Mesenchymal stem cell (in vitro differentiated cells and primary cell): ENCODE measurements around the gene C16orf96.

ENCODE experiments used
- DNase-seq: peaks from one replicate; pipeline ENCODE4 v3.0.0-alpha.2; 2013
- H2AFZ ChIP-seq: one replicate; pipeline ENCODE4 v1.6.1; 2013; ENCODE audit warnings: low read depth, mild to moderate bottlenecking, control low read depth, inconsistent platforms, low read length, moderate library complexity
- H2AK5ac ChIP-seq: 2 replicates; pipeline ENCODE4 v1.6.1; 2013; ENCODE audit warnings: low read length, moderate library complexity, mild to moderate bottlenecking, inconsistent platforms; ENCODE audit not compliant: severe bottlenecking
- H2BK120ac ChIP-seq: one replicate; pipeline ENCODE4 v1.6.1; 2013; ENCODE audit warnings: low read depth, mild to moderate bottlenecking, inconsistent platforms, low read length, moderate library complexity
- H2BK12ac ChIP-seq, 2 experiments: one replicate each; pipeline ENCODE4 v1.6.1; 2013; ENCODE audit warnings: inconsistent platforms in 2 of 2, low read length in 2 of 2, mild to moderate bottlenecking in 2 of 2, moderate library complexity in 2 of 2, control low read depth in 1 of 2
- H2BK15ac ChIP-seq: one replicate; pipeline ENCODE4 v1.6.1; 2013; ENCODE audit warnings: mild to moderate bottlenecking, low read depth, inconsistent platforms; ENCODE audit not compliant: poor library complexity, severe bottlenecking
- H2BK5ac ChIP-seq: 2 replicates; pipeline ENCODE4 v1.6.1; 2013; ENCODE audit warnings: low read depth, mild to moderate bottlenecking, low read length, control low read depth, inconsistent platforms; ENCODE audit not compliant: poor library complexity, severe bottlenecking
- H3K14ac ChIP-seq, 2 experiments: one replicate each; pipeline ENCODE4 v1.6.1; 2013; ENCODE audit warnings: inconsistent platforms in 2 of 2, low read length in 2 of 2, control low read depth in 1 of 2, mild to moderate bottlenecking in 1 of 2, moderate library complexity in 1 of 2
- H3K18ac ChIP-seq, 2 experiments: one replicate each; pipeline ENCODE4 v1.6.1; 2013; ENCODE audit warnings: inconsistent platforms in 2 of 2, low read length in 2 of 2, control low read depth in 1 of 2, low read depth in 1 of 2, mild to moderate bottlenecking in 1 of 2
- H3K23ac ChIP-seq, 2 experiments: one replicate each; pipeline ENCODE4 v1.6.1; 2013; ENCODE audit warnings: inconsistent platforms in 2 of 2, low read length in 2 of 2, mild to moderate bottlenecking in 2 of 2, moderate library complexity in 2 of 2, control low read depth in 1 of 2
- H3K27ac ChIP-seq: 2 replicates; pipeline ENCODE4 v1.5.1; 2013; ENCODE audit warnings: mild to moderate bottlenecking, moderate library complexity, low read length, control low read depth, inconsistent platforms; ENCODE audit not compliant: poor library complexity, severe bottlenecking
- H3K27me3 ChIP-seq, 2 experiments: 2 replicates each; pipeline versions ENCODE4 v1.6.1 to v1.7.0; 2013; ENCODE audit warnings: low read length in 2 of 2, mild to moderate bottlenecking in 2 of 2, moderate library complexity in 2 of 2, control low read depth in 1 of 2, inconsistent platforms in 1 of 2; ENCODE audit not compliant: control insufficient read depth in 1 of 2, insufficient read depth in 1 of 2
- H3K36me3 ChIP-seq, 2 experiments: 2 replicates each; pipeline versions ENCODE4 v1.6.1 to v1.7.0; 2013; ENCODE audit warnings: low read length in 2 of 2, control low read depth in 1 of 2, inconsistent platforms in 1 of 2, low read depth in 1 of 2, mild to moderate bottlenecking in 1 of 2; ENCODE audit not compliant: insufficient read depth in 2 of 2, control insufficient read depth in 1 of 2
- H3K4ac ChIP-seq, 2 experiments: one replicate each; pipeline ENCODE4 v1.6.1; 2013; ENCODE audit warnings: inconsistent platforms in 2 of 2, low read length in 2 of 2, mild to moderate bottlenecking in 2 of 2, moderate library complexity in 2 of 2, control low read depth in 1 of 2, low read depth in 1 of 2
- H3K4me1 ChIP-seq: 2 replicates; pipeline ENCODE4 v1.6.1; 2013; ENCODE audit warnings: low read depth, low read length, control low read depth; ENCODE audit not compliant: control insufficient read depth, insufficient read depth
- H3K4me2 ChIP-seq: 2 replicates; pipeline ENCODE4 v1.6.1; 2013; ENCODE audit warnings: low read length, mild to moderate bottlenecking, inconsistent platforms; ENCODE audit not compliant: poor library complexity, severe bottlenecking
- H3K4me3 ChIP-seq, 2 experiments: 2 replicates each; pipeline versions ENCODE4 v1.5.1 to v1.7.0; 2013; ENCODE audit warnings: low read length in 2 of 2, mild to moderate bottlenecking in 2 of 2, control low read depth in 1 of 2, low read depth in 1 of 2; ENCODE audit not compliant: insufficient read depth in 1 of 2
- H3K79me1 ChIP-seq: replicated peaks from 2 replicates; pipeline ENCODE4 v1.6.1; 2013; ENCODE audit warnings: mild to moderate bottlenecking, control low read depth, low read length, inconsistent platforms; ENCODE audit not compliant: poor library complexity, severe bottlenecking
- H3K9ac ChIP-seq: 2 replicates; pipeline ENCODE4 v1.7.0; 2013; ENCODE audit warnings: mild to moderate bottlenecking, low read length, moderate library complexity
- H3K9me3 ChIP-seq: 2 replicates; pipeline ENCODE4 v1.7.0; 2013; ENCODE audit warnings: mild to moderate bottlenecking, low read length; ENCODE audit not compliant: control insufficient read depth
- H4K8ac ChIP-seq: one replicate; pipeline ENCODE4 v1.6.1; 2013; ENCODE audit warnings: inconsistent platforms, mild to moderate bottlenecking, low read length, moderate library complexity
- H4K91ac ChIP-seq: one replicate; pipeline ENCODE4 v1.6.1; 2013; ENCODE audit warnings: mild to moderate bottlenecking, low read length, inconsistent platforms
- WGBS: methylation state at CpG from one replicate; pipeline ENCODE4 v1.1.7; 2013; ENCODE audit warnings: mixed read lengths; 5-methylcytosine and 5-hydroxymethylcytosine counted together

C16orf96 gene

DNA sequence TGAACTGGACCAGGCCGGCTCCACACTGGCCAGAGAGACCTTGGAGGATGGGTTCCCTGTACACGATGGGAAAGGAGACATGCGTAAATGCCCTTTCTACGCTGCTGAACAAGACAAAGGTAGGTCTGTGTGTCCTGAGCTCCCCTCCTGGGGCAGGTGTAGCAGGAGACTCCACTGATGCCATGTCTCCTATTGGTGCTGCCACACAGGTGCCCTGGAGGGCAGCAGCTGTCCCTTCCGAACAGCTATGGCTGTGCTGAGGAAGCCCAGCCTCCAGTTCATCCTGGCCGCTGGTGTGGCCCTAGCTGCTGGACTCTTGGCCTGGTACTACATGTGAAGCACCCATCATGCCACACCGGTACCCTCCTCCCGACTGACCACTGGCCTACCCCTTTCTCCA lies 46.7 kb upstream of the C16orf96 start:
- Histone ChIP-seq H2AK5ac (no peak overlapping the region), H3K27me3 (no peaks in the 10 kb centered on the region), H3K4me2 (no peak overlapping the region), H2BK15ac (no peak overlapping the region), H3K9ac (no peak overlapping the region), H2AFZ (no peak overlapping the region), H3K4me3 (no peak overlapping the region), H3K4me1 (peaks cover 11% of the 10 kb centered on the region), H3K18ac (no peak overlapping the region), H3K23ac (no peak overlapping the region), H3K4ac (no peak overlapping the region), H4K91ac (no peak overlapping the region), H3K9me3 (no peaks in the 10 kb centered on the region), H3K79me1 (peaks cover 54% of the 10 kb centered on the region), H3K27ac (no peak overlapping the region), H4K8ac (no peak overlapping the region), H2BK5ac (no peak overlapping the region), H2BK120ac (no peak overlapping the region), H3K36me3 (peaks cover 80 to 86% of the 10 kb centered on the region in 2 experiments), H2BK12ac (no peak overlapping the region), H3K14ac (no peak overlapping the region)
- WGBS = 98% methylated on average over 8 of the region's 8 CpGs
- DNase-seq = no peak

DNA sequence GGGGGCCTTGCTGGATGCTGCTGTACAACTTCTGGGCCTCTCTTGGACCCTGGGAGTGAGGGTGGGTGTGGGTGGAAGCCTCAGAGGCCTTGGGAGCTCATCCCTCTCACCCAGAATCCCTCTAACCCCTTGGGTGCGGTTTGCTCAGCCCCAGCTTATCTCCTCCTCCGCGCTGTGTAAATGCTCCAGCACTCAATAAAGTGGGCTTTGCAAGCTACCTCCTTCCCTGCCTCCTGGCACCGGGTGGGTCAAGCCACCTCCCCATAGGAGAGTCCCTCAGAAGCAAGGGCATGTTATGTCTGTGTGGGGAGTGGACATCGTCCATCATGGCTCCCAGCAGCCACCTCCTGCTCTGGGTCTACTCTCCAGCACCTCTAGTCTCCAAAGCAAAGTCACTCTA lies 46.0 kb upstream of the C16orf96 start:
- H2AFZ ChIP-seq = no peak overlapping the region
- H3K4me1 ChIP-seq = peaks cover 11% of the 10 kb centered on the region
- H3K18ac ChIP-seq = no peak overlapping the region
- peaks cover 58% of the 10 kb centered on the region for H3K79me1 ChIP-seq
- H3K23ac ChIP-seq = no peak overlapping the region
- no peaks in the 10 kb centered on the region for H3K27me3 ChIP-seq
- no peaks in the 10 kb centered on the region for H3K9me3 ChIP-seq
- H2AK5ac ChIP-seq = no peak overlapping the region
- H2BK12ac ChIP-seq = no peak overlapping the region
- H4K91ac ChIP-seq = no peak overlapping the region
- peaks cover 84 to 86% of the 10 kb centered on the region in 2 experiments for H3K36me3 ChIP-seq
- no peak overlapping the region for H3K4me3 ChIP-seq
- no peak overlapping the region for H3K4ac ChIP-seq
- no peak overlapping the region for H2BK120ac ChIP-seq
- no peak overlapping the region for H3K27ac ChIP-seq
- no peak overlapping the region for H4K8ac ChIP-seq
- H3K9ac ChIP-seq = no peak overlapping the region
- H2BK5ac ChIP-seq = no peak overlapping the region
- H3K4me2 ChIP-seq = no peak overlapping the region
- H2BK15ac ChIP-seq = no peak overlapping the region
- WGBS = 79% methylated on average over 4 of the region's 5 CpGs
- no peak overlapping the region for H3K14ac ChIP-seq
- DNase-seq = no peak

DNA sequence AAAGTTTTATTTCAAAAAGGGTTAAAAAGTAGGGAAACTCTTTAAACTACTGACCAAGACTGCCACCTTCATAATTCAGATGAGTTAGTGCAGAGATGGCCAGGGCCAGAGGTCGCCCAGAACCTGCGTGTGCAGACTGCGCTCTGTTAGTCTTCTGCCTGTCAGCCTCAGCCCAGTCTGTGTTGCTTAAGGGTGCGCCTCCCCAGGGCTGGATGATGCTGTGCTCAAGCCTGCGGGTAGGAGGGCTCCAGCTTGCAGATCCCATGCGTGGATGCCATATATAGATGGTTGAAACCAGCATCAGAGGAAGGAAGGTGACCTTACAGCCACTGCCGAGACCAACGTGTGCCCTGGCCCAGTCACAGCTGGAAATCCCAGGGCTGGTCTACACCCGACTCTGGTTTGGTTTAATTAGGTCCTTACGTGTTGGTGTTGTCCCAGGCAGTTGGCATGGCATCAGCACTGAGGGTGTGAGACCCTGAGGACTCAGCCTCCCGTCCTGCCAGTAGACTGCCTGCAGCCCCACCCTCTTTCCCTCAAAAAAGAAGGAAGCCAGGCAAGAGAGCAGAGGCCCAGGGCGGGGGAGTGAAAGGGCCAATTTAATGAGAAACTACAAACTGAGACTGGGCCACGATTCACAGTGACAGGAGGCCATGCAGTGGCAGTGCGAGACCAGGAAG lies 45.3 kb upstream of the C16orf96 start:
- Histone ChIP-seq H4K91ac (no peak overlapping the region), H3K18ac (no peak overlapping the region), H3K4me1 (peaks cover 6% of the 10 kb centered on the region), H3K36me3 (peaks cover 78 to 80% of the 10 kb centered on the region in 2 experiments), H3K9ac (peak overlapping the region; percentile 8), H2AFZ (no peak overlapping the region), H2BK12ac (no peak overlapping the region), H2AK5ac (no peak overlapping the region), H3K23ac (no peak overlapping the region), H3K79me1 (peaks cover 53% of the 10 kb centered on the region), H2BK120ac (no peak overlapping the region), H3K4ac (no peak overlapping the region), H3K4me3 (no peak overlapping the region), H3K14ac (no peak overlapping the region), H3K27me3 (no peaks in the 10 kb centered on the region), H3K9me3 (no peaks in the 10 kb centered on the region), H4K8ac (no peak overlapping the region), H2BK5ac (no peak overlapping the region), H3K4me2 (no peak overlapping the region), H3K27ac (no peak overlapping the region), H2BK15ac (no peak overlapping the region)
- DNase-seq = no peak
- 92% methylated on average over 14 of the region's 14 CpGs for WGBS

DNA sequence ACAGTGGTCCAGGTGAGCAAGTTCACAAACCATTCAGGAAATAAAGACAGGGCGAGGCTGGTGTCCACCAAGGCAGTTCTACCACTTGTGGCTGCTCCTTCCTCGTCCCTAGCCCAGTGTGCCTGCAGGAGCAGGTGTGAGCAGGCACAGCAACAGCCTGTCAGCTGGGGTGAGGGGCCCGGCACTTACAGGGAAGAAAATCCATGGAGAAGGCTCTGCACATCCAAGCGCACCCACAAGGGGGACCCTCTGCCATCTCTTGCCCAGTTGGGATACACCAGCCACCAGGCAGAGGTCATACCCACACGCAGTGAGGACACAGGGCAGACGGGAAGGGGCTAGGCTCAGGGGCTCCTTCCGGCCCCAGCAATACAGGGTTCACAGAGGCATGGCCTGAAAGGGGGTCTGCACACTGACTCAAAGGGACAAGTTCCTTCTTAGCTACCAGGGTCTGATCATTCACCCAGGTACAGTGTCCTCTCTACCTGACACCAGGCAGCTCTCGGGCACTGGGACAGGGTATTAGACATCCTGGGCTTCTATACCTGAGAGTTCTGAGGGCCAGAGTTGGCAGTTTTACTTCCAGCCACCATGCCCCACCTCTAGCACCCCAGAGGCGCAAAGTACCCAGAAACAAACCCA lies 44.6 kb upstream of the C16orf96 start:
- Histone ChIP-seq H3K4me1 (peaks cover 6% of the 10 kb centered on the region), H3K18ac (no peak overlapping the region), H2AFZ (no peak overlapping the region), H2BK120ac (no peak overlapping the region), H4K8ac (no peak overlapping the region), H3K79me1 (peaks cover 53% of the 10 kb centered on the region), H3K9me3 (no peaks in the 10 kb centered on the region), H3K4me3 (no peak overlapping the region), H4K91ac (no peak overlapping the region), H3K23ac (no peak overlapping the region), H3K36me3 (peaks cover 73 to 78% of the 10 kb centered on the region in 2 experiments), H3K4ac (no peak overlapping the region), H3K9ac (peak overlapping the region; percentile 8), H3K27me3 (no peaks in the 10 kb centered on the region), H2BK15ac (no peak overlapping the region), H2BK12ac (no peak overlapping the region), H3K14ac (no peak overlapping the region), H3K27ac (no peak overlapping the region), H2AK5ac (no peak overlapping the region), H2BK5ac (no peak overlapping the region), H3K4me2 (no peak overlapping the region)
- 64% methylated on average over 9 of the region's 9 CpGs for whole genome bisulfite sequencing
- DNase-seq = peak; percentile 61
